T-cell (primary cell): ENCODE measurements around the gene FOXJ1. TPM values are rescaled to one million over a fixed set of nuclear protein-coding genes. Genes with fewer than 3 reads are reported as not detected.

Experiments
- ATAC-seq, 4 experiments: fragments of 200-7000 bp in 3 of 4; fragments of 150-1000 bp in 1 of 4; cut with Tn5 transposase; replicated peaks in 1 of 4; 1 replicate in 3 of 4; 2 replicates in 1 of 4; pipeline ENCODE4 v1.10.0; 2021; ENCODE audit warnings: moderate library complexity in 3 of 4, mild to moderate bottlenecking in 2 of 4, moderate number of reproducible peaks in 1 of 4
- CTCF ChIA-PET, 2 donors: fragments of 300-600 bp; sonication (Branson Sonifier 250); formaldehyde crosslinking; loops; one replicate each; lab custom pipeline; 2022; ENCODE audit warnings: antibody characterized with exemption in 2 of 2; lab: Charles Lee
- POLR2A ChIA-PET, 2 donors: fragments of 300-600 bp; sonication (Branson Sonifier 250); formaldehyde crosslinking; loops; one replicate each; lab custom pipeline; 2022; ENCODE audit warnings: antibody characterized with exemption in 2 of 2; lab: Charles Lee
- DNase-seq, 35 experiments: peaks; one replicate each; pipeline versions ENCODE4 v3.0.0 to v3.0.0-alpha.2; 2013 to 2023
- H3K27ac ChIP-seq: one replicate; pipeline ENCODE4 v1.5.1; 2013; ENCODE audit warnings: low read length
- H3K27me3 ChIP-seq, 2 experiments: replicated peaks in 1 of 2; 1 replicate in 1 of 2; 2 replicates in 1 of 2; pipeline versions ENCODE4 v1.6.1 to v1.7.0; 2013; ENCODE audit warnings: low read length in 1 of 2, mixed read lengths in 1 of 2; ENCODE audit not compliant: control insufficient read depth in 2 of 2, insufficient read depth in 2 of 2; ENCODE audit errors: extremely low read depth in 1 of 2
- H3K36me3 ChIP-seq, 2 donors: 1 replicate in 1 of 2; 2 replicates in 1 of 2; pipeline versions ENCODE4 v1.6.1 to v1.7.0; 2013; ENCODE audit warnings: low read length in 1 of 2; ENCODE audit not compliant: control insufficient read depth in 2 of 2, insufficient read depth in 1 of 2; ENCODE audit errors: extremely low read depth in 1 of 2
- H3K4me1 ChIP-seq, 2 experiments: 1 replicate in 1 of 2; 2 replicates in 1 of 2; pipeline versions ENCODE4 v1.6.1 to v1.7.0; 2013; ENCODE audit warnings: low read length in 2 of 2, mixed read lengths in 1 of 2; ENCODE audit not compliant: insufficient read depth in 2 of 2, control insufficient read depth in 1 of 2; ENCODE audit errors: extremely low read depth in 1 of 2
- H3K4me3 ChIP-seq, 2 donors: 1 replicate in 1 of 2; 2 replicates in 1 of 2; pipeline versions ENCODE4 v1.5.1 to v1.7.0; 2013; ENCODE audit warnings: mild to moderate bottlenecking in 2 of 2, low read length in 1 of 2, moderate library complexity in 1 of 2; ENCODE audit not compliant: control insufficient read depth in 1 of 2; ENCODE audit errors: extremely low read depth in 1 of 2
- H3K9me3 ChIP-seq: 2 replicates; pipeline ENCODE4 v1.7.0; 2013
- H3K27ac Mint-ChIP-seq, 2 donors: one replicate each; pipeline ENCODE4 v1.8.0; 2020 to 2021; ENCODE audit warnings: mild to moderate bottlenecking in 2 of 2, mixed read lengths in 2 of 2
- H3K27me3 Mint-ChIP-seq, 2 donors: one replicate each; pipeline ENCODE4 v1.8.0; 2021 to 2022; ENCODE audit warnings: mixed read lengths in 2 of 2
- H3K36me3 Mint-ChIP-seq: one replicate; pipeline ENCODE4 v1.8.0; 2021; ENCODE audit warnings: mixed read lengths
- H3K4me1 Mint-ChIP-seq, 3 donors: one replicate each; pipeline ENCODE4 v1.8.0; 2020 to 2022; ENCODE audit warnings: mixed read lengths in 3 of 3, mild to moderate bottlenecking in 1 of 3
- H3K4me3 Mint-ChIP-seq, 3 donors: one replicate each; pipeline ENCODE4 v1.8.0; 2020 to 2022; ENCODE audit warnings: mild to moderate bottlenecking in 3 of 3, mixed read lengths in 3 of 3, moderate library complexity in 3 of 3
- H3K9me3 Mint-ChIP-seq, 3 donors: one replicate each; pipeline ENCODE4 v1.8.0; 2020 to 2022; ENCODE audit warnings: mixed read lengths in 3 of 3
- WGBS: methylation state at CpG from one replicate; pipeline ENCODE4 v1.1.5; 2013; ENCODE audit warnings: missing lambda C conversion rate; ENCODE audit not compliant: insufficient coverage; 5-methylcytosine and 5-hydroxymethylcytosine counted together
- total RNA-seq, 35 experiments: library from RNA in 6 of 35; stranded (reverse) in 6 of 35; fragments of 120-200 nt in 1 of 35; gene quantifications; one replicate each; pipeline versions ENCODE4 v1.2.1 to v1.2.4 and lab custom pipeline; 2013 to 2026

The FOXJ1 gene
- total RNA-seq, 5 donors from 2014 or later (not counting 1 experiment from before 2014, with no cell fraction given) = 0.99 to 3.0 (median 1.7) TPM

- ChIA-PET CTCF (no interaction called here), POLR2A (no interaction called here)
- DNase-seq (no peak), ATAC-seq (no peak)
- Mint-ChIP-seq H3K36me3 (peaks cover 11% of the 10 kb centered on the region), H3K4me3 (peak overlapping the region; percentile 90 to 96 (median 92)), H3K9me3 (no peaks in the 10 kb centered on the region), H3K27ac (peak overlapping the region; percentile 91 to 94), H3K4me1 (peaks cover 32 to 35% (median 35%) of the 10 kb centered on the region in 3 donors), H3K27me3 (no peaks in the 10 kb centered on the region)
- no peak overlapping the region for H3K27ac ChIP-seq
- no peaks in the 10 kb centered on the region for H3K9me3 ChIP-seq
- H3K4me1 ChIP-seq = peaks cover 13 to 26% of the 10 kb centered on the region in 2 experiments
- peaks cover 7 to 17% of the 10 kb centered on the region in 2 donors for H3K36me3 ChIP-seq
- 86% methylated on average over 1 of the region's 5 CpGs for WGBS
- H3K4me3 ChIP-seq = no peak overlapping the region
- no peaks in the 10 kb centered on the region for H3K27me3 ChIP-seq
Measured at GRCh38 chr17:76104896-76105231, 36.2 kb downstream of the FOXJ1 start.

GRCh38 chr17:76104140-76104895, 36.7 kb downstream of the FOXJ1 start:
- Histone ChIP-seq H3K27me3 (no peaks in the 10 kb centered on the region), H3K36me3 (peaks cover 7 to 22% of the 10 kb centered on the region in 2 donors), H3K4me3 (peak overlapping the region; percentile 57 to 68), H3K4me1 (peaks cover 13 to 26% of the 10 kb centered on the region in 2 experiments), H3K27ac (peak overlapping the region; percentile 71), H3K9me3 (no peaks in the 10 kb centered on the region)
- Mint-ChIP-seq H3K27me3 (no peaks in the 10 kb centered on the region), H3K4me1 (peaks cover 36 to 39% (median 37%) of the 10 kb centered on the region in 3 donors), H3K36me3 (peaks cover 17% of the 10 kb centered on the region), H3K9me3 (no peaks in the 10 kb centered on the region), H3K4me3 (peak overlapping the region; percentile 90 to 96 (median 92)), H3K27ac (peak overlapping the region; percentile 91 to 94)
- ATAC-seq = no peak
- ChIA-PET CTCF (interaction anchor here (0.6 to 1.8 kb wide), 4 partner anchors 62 to 163 kb away, joined by 3 to 9 read pairs (median 4); no protein-coding TSS in a partner anchor), POLR2A (interaction anchor here (0.6 kb wide), 3 partner anchors 163 to 921 kb away, joined by 3 to 5 read pairs (median 3); no protein-coding TSS in a partner anchor)
- DNase-seq = no peak
- 82% methylated on average over 15 of the region's 29 CpGs for WGBS

GRCh38 chr17:76103274-76104139, 37.5 kb downstream of the FOXJ1 start, which contains the start of gene EXOC7:
EXOC7 (minus strand) TSS chr17:76103787; CDS start chr17:76103692, 95 bp downstream.
- Mint-ChIP-seq H3K36me3 (peaks cover 17% of the 10 kb centered on the region), H3K4me1 (peaks cover 36 to 39% (median 37%) of the 10 kb centered on the region in 3 donors), H3K9me3 (no peaks in the 10 kb centered on the region), H3K27ac (peak within 1 kb of the TSS; percentile 91 to 94), H3K4me3 (peak within 1 kb of the TSS; percentile 90 to 96 (median 92)), H3K27me3 (no peaks in the 10 kb centered on the region)
- H3K4me3 ChIP-seq = peak within 1 kb of the TSS; percentile 57 to 68
- CTCF ChIA-PET = interaction anchor here (0.6 to 1.8 kb wide), 7 partner anchors 61 to 176 kb away, joined by 3 to 9 read pairs (median 4); no protein-coding TSS in a partner anchor
- 4% methylated on average over 54 of the region's 55 CpGs for WGBS
- H3K36me3 ChIP-seq = peaks cover 7 to 25% of the 10 kb centered on the region in 2 donors
- peak within 1 kb of the TSS; percentile 71 for H3K27ac ChIP-seq
- DNase-seq = peak; percentile 83 to 97 (median 89)
- no peaks in the 10 kb centered on the region for H3K9me3 ChIP-seq
- no peaks in the 10 kb centered on the region for H3K27me3 ChIP-seq
- peaks cover 13 to 26% of the 10 kb centered on the region in 2 experiments for H3K4me1 ChIP-seq
- peak; percentile 93 to 94 (median 94) for ATAC-seq
- POLR2A ChIA-PET = interaction anchor here (0.6 kb wide), 4 partner anchors 17 to 920 kb away, joined by 3 to 5 read pairs (median 3); no protein-coding TSS in a partner anchor

DNA sequence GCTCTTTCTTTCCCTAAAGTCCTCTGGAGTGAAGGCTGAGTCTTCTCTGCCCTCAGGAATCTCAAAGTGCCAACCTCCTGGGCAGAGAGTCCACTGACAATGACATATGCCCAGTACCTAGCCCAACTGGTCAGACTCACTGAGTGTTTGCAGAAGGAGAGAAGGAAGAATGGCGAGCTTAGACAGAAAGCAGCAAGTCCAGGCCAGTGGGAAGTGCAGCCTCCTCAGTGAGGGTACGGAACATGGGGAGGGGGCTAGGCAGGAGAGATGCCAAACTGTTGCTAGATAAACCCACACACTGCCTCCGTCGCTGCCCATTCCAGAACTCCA, 38.1 kb downstream of the FOXJ1 start:
- no peaks in the 10 kb centered on the region for H3K9me3 ChIP-seq
- peaks cover 18% of the 10 kb centered on the region for H3K36me3 Mint-ChIP-seq
- H3K4me1 Mint-ChIP-seq = peaks cover 36 to 39% (median 37%) of the 10 kb centered on the region in 3 donors
- H3K4me3 ChIP-seq = peak overlapping the region; percentile 57 to 68
- ChIA-PET CTCF (interaction anchor here (0.6 to 1.8 kb wide), 6 partner anchors 79 to 193 kb away, joined by 3 to 9 read pairs (median 3); no protein-coding TSS in a partner anchor), POLR2A (no interaction called here)
- H3K27me3 Mint-ChIP-seq = no peaks in the 10 kb centered on the region
- no peaks in the 10 kb centered on the region for H3K9me3 Mint-ChIP-seq
- DNase-seq (no peak), ATAC-seq (peak in 1 of 4 experiments; percentile 1)
- WGBS = 0% methylated on average over 2 of the region's 4 CpGs
- peak overlapping the region; percentile 91 to 94 for H3K27ac Mint-ChIP-seq
- no peaks in the 10 kb centered on the region for H3K27me3 ChIP-seq
- peaks cover 7 to 30% of the 10 kb centered on the region in 2 donors for H3K36me3 ChIP-seq
- H3K4me3 Mint-ChIP-seq = peak overlapping the region; percentile 90 to 96 (median 92)
- H3K4me1 ChIP-seq = peaks cover 13 to 26% of the 10 kb centered on the region in 2 experiments
- H3K27ac ChIP-seq = peak overlapping the region; percentile 71

GRCh38 chr17:76097716-76098295, 43.2 kb downstream of the FOXJ1 start:
- Mint-ChIP-seq H3K27me3 (no peaks in the 10 kb centered on the region), H3K27ac (no peak overlapping the region), H3K4me3 (no peak overlapping the region), H3K9me3 (no peaks in the 10 kb centered on the region), H3K4me1 (peaks cover 23 to 24% (median 23%) of the 10 kb centered on the region in 3 donors), H3K36me3 (peaks cover 41% of the 10 kb centered on the region)
- Histone ChIP-seq H3K9me3 (no peaks in the 10 kb centered on the region), H3K4me3 (no peak overlapping the region), H3K36me3 (peaks cover 25 to 74% of the 10 kb centered on the region in 2 donors), H3K4me1 (peaks cover 3 to 15% of the 10 kb centered on the region in 2 experiments), H3K27me3 (no peaks in the 10 kb centered on the region), H3K27ac (no peak overlapping the region)
- no peak for DNase-seq
- POLR2A ChIA-PET = no interaction called here
- CTCF ChIA-PET = no interaction called here
- 93% methylated on average over 16 of the region's 19 CpGs for WGBS
- no peak for ATAC-seq
